ENCODE results near the gene DNAH12. TPM values are rescaled to one million over a fixed set of nuclear protein-coding genes. Genes with fewer than 3 reads are reported as not detected.

Gene DNAH12
- total and polyA plus RNA-seq, 4 donors, result 0.05 to 0.08 (median 0.08) TPM; not detected in 1

- TF ChIP-seq JUND (IDR thresholded peaks at IDR 0.05), result no peak
Observed at GRCh38 chr3:57577801-57578200, 33.7 kb upstream of the DNAH12 start (continued).

DNA sequence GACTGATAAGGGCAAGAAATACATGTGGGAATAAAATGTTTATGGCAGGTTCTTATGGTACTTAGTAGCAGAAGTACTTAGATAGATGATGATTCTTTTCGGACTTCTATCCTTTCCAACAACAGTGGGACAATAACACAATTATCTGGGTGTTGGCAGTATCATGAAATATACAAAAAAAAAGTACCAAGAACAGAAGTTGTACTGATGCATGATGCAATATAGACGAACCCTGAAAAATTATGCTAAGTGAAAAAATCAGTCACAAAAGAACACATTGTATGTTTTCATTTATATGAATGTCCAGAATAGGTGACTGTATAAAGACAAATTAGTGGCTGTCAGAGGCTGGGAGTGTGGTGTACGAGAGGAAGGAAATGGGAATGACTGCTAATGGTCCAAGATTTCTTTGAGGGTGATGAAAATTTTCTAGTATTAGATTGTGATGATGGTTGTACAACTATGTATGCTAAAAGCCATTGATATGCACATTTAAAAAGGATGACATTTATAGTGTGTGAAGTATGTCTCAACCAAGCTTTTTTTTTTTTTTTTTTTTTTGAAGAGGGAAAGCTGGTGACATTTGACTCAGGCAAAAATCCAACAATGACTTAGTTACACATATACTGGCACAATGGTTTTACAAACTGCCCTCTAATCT lies 32.0 kb upstream of the DNAH12 start:
- WGBS, result 85% methylated on average over 3 of the region's 3 CpGs
- peaks cover 15 to 59% (median 39%) of the 10 kb centered on the region in 4 donors for H3K36me3 ChIP-seq (ENCODE audit: control insufficient read depth in 4 of 4, insufficient read depth in 3 of 4, low read depth in 1 of 4, low read length in 3 of 4)
- no peak overlapping the region for H3K27ac ChIP-seq (ENCODE audit: low read depth in 1 of 2, low read length in 2 of 2)
- peaks cover 0 to 1% (median 0%) of the 10 kb centered on the region in 4 donors for H3K4me1 ChIP-seq (ENCODE audit: control insufficient read depth in 4 of 4, insufficient read depth in 4 of 4, low read length in 3 of 4)
- H3K27me3 ChIP-seq (ENCODE audit: control insufficient read depth in 4 of 4, insufficient read depth in 4 of 4, low read length in 3 of 4), result no peaks in the 10 kb centered on the region
- H3K9ac ChIP-seq (ENCODE audit: low read depth in 1 of 2, low read length in 2 of 2), result no peak overlapping the region
- no peak overlapping the region for H3K4me3 ChIP-seq (ENCODE audit: low read depth in 1 of 3, low read length in 3 of 3)
- H3K9me3 ChIP-seq (ENCODE audit: control insufficient read depth in 4 of 4, low read length in 3 of 4), result no peaks in the 10 kb centered on the region
- TF ChIP-seq NR2F2 (IDR thresholded peaks at IDR 0.05), result no peak
- TF ChIP-seq JUND (IDR thresholded peaks at IDR 0.05), result no peak
- TF ChIP-seq ZBTB33 (IDR thresholded peaks at IDR 0.05), result no peak
- TF ChIP-seq RAD21 (IDR thresholded peaks at IDR 0.05), result no peak
- no peak for TF ChIP-seq TAF1 (conservative IDR thresholded peaks at IDR 0.05)
- TF ChIP-seq, protein P1, sequence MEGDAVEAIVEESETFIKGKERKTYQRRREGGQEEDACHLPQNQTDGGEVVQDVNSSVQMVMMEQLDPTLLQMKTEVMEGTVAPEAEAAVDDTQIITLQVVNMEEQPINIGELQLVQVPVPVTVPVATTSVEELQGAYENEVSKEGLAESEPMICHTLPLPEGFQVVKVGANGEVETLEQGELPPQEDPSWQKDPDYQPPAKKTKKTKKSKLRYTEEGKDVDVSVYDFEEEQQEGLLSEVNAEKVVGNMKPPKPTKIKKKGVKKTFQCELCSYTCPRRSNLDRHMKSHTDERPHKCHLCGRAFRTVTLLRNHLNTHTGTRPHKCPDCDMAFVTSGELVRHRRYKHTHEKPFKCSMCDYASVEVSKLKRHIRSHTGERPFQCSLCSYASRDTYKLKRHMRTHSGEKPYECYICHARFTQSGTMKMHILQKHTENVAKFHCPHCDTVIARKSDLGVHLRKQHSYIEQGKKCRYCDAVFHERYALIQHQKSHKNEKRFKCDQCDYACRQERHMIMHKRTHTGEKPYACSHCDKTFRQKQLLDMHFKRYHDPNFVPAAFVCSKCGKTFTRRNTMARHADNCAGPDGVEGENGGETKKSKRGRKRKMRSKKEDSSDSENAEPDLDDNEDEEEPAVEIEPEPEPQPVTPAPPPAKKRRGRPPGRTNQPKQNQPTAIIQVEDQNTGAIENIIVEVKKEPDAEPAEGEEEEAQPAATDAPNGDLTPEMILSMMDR (IDR thresholded peaks at IDR 0.05; ENCODE audit: low read depth, low read length, missing input control), result no peak
- no peak for TF ChIP-seq HNF4A (conservative IDR thresholded peaks at IDR 0.05)
- no peak for TF ChIP-seq RXRA (IDR thresholded peaks at IDR 0.05)
- no peak for TF ChIP-seq EGR1 (IDR thresholded peaks at IDR 0.05; ENCODE audit: low read depth in 2 of 2)
- no peak for TF ChIP-seq FOXA1 (IDR thresholded peaks at IDR 0.05)
- TF ChIP-seq, protein P2, sequence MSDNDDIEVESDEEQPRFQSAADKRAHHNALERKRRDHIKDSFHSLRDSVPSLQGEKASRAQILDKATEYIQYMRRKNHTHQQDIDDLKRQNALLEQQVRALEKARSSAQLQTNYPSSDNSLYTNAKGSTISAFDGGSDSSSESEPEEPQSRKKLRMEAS (IDR thresholded peaks at IDR 0.05), result no peak
- TF ChIP-seq REST (IDR thresholded peaks at IDR 0.05), result no peak
- no peak for TF ChIP-seq SP1 (IDR thresholded peaks at IDR 0.05)
- no peak for TF ChIP-seq HNF4G (IDR thresholded peaks at IDR 0.05)
- no peak for TF ChIP-seq YY1 (IDR thresholded peaks at IDR 0.05)
- DNase-seq (ENCODE audit: low spot score), result no peak
